ENCODE results near the gene RHEBL1. TPM values are rescaled to one million over a fixed set of nuclear protein-coding genes. Genes with fewer than 3 reads are reported as not detected.

The RHEBL1 gene
- total RNA-seq, 1 experiment from 2014 or later: 5.1 TPM

DNA sequence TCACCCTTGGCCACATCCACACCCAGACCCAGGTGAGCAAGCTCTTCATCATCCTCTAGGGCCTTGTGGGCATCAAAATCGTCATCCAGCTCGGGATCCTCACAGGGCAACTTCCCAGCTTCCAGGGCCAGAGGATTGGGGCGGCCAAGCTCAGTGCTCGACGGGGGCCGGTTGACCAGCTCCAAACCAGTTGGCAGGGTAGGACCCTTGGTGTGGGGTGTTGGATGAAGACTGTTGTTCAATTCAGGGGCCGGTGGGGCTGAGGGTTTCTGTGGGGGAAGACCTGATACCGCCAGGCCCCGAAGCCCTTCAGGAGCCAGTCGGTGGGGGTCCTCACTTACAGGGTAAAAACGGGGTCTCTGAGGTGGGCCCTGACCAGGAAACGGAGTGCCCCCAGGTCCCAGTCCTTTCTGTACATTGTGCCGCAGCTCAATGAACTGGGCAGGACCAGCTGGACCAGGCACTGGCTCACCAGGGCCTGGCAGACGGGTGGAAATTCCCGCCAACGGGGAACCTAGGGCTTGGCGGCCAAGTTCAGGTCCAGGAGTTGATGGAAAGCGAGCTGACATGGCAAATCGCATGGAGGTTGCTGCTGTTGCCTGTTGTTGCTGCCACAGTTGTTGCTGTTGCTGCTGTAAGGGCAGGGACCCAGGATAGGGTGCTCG is 31.4 kb downstream of the RHEBL1 start:
- no peak for DNase-seq (ENCODE audit: low read depth)

DNA sequence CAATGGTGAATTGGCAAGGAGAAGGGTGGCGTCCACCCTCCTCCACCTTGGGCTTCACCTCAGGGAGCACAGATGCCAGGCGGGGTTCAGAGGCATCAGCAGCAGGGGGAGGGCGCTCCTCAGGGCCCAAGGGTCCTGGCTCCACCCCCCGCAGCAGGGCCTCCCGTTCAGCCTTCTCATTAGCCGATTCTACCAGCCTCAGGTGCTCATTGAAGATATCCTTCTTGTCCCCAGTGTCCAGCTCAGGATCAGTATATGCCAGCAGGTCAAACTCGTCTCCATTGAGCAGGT is 31.9 kb downstream of the RHEBL1 start:
- DNase-seq (ENCODE audit: low read depth): no peak

DNA sequence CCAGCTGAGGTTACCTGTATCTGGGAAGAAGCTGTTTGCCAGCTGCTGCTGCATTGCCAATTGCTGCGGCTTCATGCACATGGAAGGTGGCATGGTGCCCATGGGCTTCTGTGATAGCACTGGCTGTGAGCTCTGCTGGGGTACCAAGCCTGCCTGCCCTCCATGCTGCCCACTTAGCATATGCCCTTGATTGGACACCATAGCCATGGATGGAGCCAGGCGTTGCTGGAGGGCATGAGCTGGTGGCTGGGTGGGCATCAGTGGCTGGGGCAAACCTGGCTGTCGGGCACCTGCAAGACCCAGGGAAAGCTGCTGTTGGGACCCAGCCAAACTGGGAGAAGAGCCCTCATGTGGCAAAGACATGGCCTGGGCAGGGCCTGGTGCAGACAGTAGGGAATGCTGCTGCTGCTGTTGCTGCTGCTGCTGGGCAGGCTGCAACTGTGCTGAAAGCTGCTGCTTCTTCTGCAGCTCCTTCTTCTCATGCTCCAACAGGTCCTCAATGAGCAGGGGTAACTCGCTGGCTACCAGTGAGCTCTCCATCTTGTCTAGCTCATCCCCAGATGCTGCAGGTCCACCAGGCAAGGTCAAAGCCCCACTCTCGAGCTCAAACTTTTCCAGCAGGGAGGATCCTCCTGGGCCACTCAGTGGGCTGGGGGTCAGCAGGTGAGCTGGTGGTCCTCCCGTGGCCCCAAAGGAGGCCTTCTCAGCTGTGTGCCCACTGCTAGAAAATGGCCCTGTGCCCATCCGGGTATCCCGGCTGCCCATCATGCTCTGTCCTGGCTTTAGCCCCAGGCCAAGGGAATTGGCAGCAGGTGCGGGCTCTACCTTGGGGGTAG is 32.5 kb downstream of the RHEBL1 start:
- no peak for DNase-seq (ENCODE audit: low read depth)

DNA sequence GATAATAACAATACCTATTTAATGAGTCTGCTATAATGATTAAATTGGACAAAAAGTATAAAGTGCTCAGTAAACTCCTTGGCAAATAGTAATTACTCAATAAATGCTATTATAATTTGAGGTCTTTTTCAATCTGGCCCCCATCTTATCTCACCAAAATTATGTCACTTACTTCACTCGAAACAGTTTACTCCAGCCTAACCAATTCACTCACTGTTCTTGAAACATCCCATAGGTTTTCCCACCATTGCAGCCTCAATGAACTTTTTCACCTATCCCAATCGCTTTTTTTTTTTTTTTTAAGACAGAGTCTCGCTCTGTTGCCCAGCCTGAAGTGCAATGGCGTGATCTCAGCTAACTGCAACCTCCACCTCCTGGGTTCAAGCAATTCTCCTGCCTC is 33.8 kb downstream of the RHEBL1 start:
- no peak for DNase-seq (ENCODE audit: low read depth)

DNA sequence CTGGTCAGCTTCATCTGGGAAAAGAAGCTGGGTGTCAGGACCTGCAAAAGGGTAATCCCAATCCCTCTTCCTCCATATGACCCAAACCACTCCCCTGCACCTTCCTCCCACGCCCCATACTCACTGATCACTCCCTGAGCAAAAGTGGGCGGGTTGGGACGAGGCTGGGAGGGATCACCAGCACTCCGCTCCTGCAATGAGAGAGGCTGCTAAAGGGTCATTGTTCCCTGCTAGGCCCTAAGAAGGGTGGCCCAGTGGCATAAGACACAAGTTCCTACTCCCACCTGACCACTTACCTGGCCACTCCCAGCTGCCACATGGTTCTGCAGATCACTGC is 35.5 kb downstream of the RHEBL1 start:
- no peak for DNase-seq (ENCODE audit: low read depth)

DNA sequence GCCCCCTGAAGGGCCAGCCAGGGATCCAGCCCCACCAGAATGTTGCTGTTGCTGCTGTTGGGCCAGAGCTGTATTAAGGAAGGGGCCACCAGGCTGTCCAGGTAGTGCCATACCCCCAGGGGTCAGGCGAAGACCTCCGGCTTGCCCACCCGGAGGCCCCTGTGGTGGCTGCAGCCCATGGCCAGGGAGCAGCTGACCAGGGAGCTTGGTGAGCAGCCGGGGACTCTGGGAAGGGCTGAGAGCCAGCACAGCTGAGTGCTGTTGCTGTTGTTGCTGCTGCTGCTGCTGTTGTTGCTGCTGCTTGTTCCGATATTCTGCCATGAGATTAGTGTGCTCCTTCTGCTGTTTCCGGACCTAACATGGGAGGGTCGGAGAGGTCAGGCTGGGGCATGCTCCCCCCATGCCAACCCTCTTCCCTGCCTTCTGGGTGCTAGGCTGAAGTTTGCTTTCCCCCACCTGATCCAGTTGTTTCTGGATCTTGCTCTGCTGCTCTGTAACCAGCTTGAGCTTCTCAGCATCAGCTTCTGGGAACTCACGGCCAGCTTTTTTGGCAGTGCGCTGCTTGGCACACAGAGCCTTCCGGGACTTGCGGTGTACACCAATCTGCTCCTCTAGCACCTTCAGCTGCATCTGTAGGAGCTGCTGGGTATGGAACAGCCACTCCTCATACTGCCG is 36.0 kb downstream of the RHEBL1 start:
- no peak for DNase-seq (ENCODE audit: low read depth)

DNA sequence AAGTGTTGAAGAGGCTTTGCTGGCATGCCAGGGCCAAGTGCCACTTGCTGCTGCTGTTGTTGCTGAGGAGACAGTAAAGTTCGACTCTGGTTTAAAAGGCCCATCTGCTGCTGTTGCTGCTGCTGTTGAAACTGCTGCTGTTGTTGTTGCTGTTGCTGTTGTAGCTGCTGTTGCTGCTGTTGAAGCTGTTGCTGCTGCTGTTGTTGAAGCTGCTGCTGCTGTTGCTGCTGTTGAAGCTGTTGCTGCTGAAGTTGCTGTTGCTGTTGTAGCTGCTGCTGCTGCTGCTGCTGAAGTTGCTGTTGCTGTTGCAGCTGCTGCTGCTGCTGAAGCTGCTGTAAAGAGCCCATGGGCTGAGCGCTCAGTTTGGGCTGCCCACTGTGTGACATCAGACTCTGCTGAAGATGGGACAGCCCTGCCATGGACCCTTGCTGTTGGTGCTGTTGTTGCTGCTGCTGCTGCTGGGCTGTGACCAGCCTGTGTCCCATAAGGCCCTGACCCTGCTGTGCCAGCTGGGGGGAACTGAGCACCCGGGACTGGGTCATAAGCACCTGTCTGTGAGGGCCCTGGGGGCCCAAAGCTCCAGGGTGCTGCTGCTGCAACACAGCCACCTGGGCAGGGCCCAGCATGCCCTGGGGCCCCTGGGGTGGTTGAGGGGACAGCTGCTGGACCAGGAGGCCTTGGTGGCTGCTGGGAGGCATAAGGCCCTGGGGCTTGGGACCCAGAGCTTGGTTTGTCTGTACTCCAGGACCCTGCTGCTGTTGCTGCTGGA is 36.9 kb downstream of the RHEBL1 start:
- no peak for DNase-seq (ENCODE audit: low read depth)

DNA sequence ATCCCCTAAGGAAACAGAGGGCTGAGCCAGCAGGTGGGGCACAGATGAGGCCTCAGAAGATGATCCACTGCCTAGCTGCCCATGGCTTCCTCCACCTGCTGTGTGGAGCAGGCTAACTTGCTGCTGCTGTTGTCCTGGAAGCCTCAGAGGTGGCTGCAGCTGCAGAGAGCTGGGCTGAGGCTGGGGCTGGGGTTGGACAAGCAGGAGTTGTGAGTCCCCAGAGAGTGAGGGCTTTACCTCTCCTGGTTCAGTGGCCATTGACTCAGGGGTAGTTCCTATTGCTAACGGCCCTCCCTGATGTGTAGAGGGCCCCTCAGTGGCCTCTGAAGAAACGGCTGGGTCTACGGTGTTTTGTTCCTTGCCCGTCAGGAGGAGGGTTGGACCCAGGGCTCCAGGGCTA is 37.5 kb downstream of the RHEBL1 start:
- DNase-seq (ENCODE audit: low read depth): no peak

DNA sequence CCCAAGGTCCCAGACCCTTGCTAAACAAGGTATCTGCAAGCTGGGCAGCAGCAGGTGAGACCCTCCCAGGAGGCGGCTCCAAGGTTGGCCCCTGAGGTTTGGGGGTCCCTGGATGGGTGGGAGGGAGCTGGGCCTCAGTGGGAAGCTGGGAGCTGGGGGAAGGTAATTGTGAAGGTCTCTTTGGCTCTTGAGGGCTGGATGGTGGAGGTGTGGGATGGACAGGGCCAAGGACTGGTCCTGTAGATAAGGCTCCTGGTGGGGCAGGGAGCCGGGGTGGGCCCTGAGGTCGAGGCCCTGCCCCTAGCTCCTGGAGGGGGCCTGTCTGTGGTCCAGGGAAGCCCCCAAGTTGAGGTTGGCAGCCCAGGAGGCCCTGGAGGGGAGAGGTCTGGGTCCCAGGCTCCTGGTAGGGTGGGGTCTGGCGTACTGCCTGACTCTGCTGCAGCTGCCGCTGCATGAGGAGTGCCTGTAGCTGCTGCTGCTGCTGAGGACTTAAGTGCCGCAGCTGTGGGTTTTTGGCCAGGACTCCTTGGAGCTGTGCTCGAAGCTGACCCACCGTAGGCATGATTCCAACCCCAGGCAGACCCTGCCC is 38.1 kb downstream of the RHEBL1 start:
- no peak for DNase-seq (ENCODE audit: low read depth)

DNA sequence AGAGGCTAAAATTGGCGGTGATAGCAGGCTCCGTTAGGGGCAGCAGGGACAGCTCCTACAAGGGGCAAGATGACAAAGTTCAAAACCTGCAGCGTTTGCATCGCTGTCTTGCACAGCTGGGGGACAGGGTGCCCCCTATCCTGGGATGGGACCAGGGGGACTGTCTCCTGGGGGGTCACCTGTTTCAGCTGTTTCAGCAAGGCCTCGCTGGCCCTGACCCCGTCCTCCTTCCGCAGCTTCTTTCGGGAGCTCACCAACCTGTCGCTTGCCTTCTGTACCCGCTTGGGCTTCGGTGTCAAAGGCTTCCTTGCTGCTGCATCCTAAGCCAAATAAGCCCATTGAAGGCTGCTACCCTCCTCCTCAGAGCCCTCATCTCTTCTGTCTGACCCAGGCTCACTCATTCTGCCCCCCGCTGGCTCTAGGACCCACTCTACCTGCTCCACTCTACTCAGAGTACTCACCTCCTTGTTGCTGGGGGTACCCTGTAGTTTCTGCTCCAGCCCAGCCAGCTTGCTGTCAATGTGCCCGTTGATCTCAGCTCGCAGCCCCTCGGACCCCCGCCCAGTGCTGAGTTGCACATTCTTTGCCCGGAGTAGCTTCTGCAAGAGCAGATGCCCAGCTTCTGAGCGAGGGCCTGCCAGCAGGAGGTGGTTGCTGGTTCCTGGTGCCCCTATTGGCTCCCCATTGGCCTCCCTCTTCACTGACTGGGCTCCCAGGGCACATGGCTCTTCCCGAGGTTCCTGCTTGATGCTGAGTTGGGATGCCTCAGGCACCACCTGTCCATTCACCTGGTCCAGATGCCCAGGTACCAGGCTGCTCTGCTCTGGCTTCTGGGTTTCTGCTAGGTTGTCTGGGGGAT is 38.8 kb downstream of the RHEBL1 start:
- DNase-seq (ENCODE audit: low read depth): no peak

DNA sequence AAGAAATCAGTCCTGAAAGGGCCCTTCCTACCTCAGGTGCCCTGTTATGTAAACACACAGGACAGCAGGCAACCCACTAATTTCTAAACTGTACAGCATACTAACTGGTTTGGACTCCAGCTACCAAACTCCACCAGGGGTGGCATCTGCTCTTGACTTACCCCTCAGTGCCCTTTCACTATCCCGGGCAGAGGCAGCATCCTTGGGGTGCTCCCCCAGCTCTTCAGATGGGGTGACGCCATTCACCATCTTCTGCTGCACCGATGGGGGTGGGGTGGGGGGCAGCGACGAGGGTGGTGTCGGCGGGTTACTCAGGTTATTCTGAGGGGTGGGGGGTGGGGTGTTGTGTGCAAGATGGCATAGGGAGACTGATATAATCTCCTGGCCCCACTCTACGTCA is 39.7 kb downstream of the RHEBL1 start:
- DNase-seq (ENCODE audit: low read depth): no peak

DNA sequence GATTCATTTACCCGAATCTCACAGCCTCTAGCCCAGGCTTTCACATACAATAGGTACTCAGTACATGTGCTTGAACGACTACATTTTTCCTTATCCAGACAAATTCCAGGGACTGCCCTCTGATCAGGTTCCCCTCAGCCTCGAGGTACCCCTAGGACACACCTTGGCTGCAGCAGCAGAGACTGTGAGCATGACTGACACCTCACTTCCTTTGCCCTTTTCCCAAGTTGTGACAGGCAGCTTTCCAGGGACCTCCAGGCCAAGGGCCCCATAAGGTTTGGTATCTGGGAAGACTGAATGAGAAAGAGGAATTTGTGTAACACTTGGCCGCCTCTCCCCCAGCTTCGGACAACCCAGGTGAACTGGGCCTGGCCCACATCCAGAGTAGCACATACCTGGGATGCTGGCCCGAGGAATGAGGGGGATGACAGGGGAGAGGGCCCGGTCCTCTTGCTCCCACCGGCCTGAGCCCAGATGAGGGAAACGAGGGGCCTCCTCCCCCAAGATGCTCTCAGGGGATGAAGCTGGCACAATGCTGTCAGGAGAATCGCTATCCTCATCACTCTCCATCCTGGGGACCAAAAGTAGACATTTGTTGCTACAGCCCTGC is 41.0 kb downstream of the RHEBL1 start:
- no peak for DNase-seq (ENCODE audit: low read depth)

DNA sequence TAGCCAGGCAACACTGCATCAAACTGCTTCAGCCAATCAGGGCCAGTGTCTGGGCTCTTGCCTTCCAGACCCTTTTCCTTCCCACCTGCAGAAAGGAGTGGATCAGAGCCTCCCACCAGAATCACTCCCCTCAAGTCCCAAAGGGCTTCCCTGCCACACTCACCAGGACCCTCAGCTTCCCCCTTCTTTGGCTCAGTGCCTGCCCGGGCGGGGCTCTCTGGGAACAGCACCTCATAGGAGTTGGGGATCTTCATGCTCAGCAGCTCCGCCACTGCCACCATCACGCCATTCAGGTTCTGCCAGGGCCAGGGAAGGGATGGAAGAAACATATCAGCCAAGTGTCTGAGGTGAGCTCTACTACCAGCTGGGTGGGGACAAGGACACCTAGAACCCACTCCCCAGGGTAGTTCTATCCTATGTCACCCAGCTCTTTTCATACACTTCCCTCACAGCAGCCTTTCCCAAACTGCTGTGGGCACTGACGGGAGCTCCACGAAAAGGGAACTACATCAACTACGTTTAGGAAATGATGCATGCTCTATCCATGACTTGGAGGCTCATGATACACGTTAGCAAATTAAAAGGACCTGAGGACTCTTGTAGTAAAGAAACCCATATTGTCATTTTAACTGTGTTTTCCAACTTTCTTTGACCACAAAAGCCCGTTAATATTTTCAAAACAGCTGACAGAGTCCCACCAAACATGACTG is 41.8 kb downstream of the RHEBL1 start:
- no peak for DNase-seq (ENCODE audit: low read depth)

DNA sequence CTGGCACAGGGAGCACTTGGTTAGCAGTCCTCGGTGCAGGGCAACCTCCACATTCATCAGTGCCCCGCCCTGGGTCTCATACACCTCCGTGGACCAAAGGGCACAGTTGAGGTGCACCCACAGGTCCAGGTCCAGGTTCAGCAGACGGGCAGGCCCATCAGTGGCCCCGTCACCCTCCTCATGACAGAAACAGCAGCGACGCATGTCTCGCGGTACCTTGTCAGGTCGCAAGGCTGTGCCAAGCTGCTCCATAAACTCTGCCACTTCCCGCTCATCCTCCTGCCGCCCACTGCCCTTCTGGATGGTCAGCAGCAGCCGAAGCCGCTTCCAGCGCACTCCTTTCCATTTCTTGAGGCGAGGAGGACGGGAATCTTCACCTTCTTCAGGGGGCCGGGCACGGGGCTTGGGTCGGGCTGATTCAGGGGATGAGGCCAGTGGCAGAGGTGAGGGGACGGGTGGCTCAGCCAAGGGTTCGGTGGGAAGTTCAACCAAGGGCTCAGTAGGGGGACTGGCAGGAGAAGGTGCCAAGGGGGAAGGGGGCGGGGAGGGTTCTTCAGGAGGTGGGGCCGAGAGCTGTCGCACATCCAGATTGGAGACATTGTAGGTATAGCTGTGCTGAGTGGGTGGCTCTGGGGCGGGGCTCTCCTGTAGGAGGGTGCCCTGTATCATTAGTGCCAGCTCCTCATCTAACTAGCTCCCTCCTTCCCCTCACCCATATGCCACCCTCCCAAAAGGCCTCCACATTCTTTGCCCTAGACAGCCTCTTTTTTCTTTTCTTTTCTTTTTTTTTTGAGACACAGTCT is 42.9 kb downstream of the RHEBL1 start:
- no peak for DNase-seq (ENCODE audit: low read depth)

DNA sequence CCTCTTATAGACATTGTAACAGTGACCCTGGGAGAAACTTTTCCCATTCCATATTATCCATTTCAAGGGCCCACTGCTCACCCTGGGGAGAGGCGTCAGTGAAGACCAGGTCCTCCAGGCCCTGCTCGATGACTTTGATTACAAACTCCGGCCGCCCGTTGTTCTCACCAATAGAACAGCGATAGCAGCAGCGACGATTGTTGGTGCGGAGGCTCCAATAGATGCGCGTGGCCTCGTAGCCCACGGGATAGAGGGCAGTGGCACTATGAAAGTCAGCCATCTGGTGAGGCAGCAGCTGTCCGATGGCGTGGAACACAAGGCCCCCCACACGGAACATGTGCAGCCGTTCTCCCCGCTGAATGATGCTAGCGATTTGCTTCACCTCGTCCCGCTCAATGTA is 43.7 kb downstream of the RHEBL1 start:
- no peak for DNase-seq (ENCODE audit: low read depth)

DNA sequence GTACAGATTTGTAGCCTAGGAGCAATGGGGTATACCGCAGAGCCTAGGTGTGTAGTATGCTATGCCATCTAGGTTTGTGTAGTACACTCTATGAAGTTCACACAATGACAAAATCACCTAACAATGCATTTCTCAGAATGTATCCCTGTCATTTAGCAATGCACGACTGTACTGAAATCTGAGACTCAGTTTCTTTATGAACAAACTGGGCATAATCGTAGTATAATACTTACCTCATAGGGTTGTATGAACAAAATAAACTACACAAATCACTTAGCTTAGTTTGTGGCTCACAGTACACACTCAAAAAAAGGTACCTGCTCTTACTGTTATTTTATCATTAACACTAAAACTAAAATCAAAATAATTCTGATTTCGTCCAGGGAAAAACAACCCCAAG is 44.3 kb downstream of the RHEBL1 start:
- no peak for DNase-seq (ENCODE audit: low read depth)

DNA sequence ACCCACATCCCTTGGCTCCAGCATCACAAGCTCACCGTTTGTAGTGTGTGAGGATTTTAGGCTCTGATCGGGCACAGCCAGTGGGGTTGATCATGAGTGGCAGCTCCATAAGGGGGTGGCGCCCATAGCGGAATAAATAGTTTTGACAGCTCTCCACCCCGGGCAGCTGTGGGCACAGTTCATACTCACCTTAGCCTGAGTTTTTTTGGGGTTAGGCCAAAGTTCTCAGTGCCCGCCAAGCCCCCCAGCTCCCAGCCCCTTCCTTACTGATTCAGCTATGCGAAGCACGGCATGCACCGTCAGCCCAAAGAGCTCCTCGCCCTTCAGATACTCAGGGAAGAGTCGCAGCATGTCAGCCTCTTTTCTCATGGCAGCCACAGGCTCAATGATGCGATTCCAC is 45.2 kb downstream of the RHEBL1 start:
- DNase-seq (ENCODE audit: low read depth): no peak

DNA sequence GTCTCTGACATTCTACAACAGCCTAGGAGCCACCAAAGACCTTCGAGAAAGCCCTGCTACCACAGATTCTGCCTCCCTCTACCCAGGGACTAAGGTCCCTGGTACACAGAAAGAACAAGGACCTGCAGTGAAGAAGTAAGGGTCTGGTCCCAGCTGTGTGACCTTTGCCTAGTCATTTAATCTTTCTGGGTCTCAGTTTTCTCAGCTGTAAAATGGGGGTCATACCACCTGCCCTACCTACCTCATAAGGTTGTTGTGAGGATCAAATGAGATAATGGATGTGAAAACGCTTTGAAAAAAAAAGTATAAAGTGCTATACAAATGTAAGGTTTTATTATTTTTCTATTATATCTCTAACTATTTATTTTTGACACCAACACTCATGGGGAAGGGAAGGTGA is 46.0 kb downstream of the RHEBL1 start:
- no peak for DNase-seq (ENCODE audit: low read depth)

All from HT1080 (cell line).